SU-DHL-6 (cell line): ENCODE measurements around the gene MERTK.

ENCODE experiments used
- EZH2phosphoT487 ChIP-seq: fragments of 200-600 bp; sonication (generic), shearing (Covaris generic); conservative IDR thresholded peaks from 2 replicates; pipeline ENCODE4 v1.6.1; 2018; ENCODE audit warnings: mild to moderate bottlenecking, antibody characterized with exemption, low read length, moderate library complexity, mixed read lengths
- TF ChIP-seq, protein P1 (sequence below): fragments of 200-600 bp; sonication (generic); IDR thresholded peaks from one replicate; pipeline ENCODE4 v1.5.1; 2017; ENCODE audit warnings: antibody characterized with exemption, mild to moderate bottlenecking, low read length, moderate library complexity; ENCODE audit not compliant: insufficient read depth, poor library complexity, severe bottlenecking

DNA sequence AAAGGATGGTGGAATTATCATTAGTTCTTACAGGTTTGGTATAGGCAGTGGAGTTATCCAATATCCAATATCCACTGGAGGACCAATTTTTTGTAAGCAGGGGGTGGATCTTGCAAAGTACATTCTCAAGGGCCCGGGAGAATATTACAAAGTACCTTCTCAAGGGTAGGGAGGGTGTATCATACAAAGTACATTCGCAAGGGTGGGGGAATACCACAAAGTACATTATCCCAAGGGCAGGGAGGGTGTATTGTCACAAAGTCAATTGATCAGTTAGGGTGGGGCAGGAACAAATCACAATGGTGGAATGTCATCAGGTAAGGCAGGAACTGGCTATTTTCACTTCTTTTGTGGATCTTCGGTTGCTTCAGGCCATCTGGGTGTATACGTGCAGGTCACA lies 101.4 kb downstream of the MERTK start:
- TF ChIP-seq, protein P1, sequence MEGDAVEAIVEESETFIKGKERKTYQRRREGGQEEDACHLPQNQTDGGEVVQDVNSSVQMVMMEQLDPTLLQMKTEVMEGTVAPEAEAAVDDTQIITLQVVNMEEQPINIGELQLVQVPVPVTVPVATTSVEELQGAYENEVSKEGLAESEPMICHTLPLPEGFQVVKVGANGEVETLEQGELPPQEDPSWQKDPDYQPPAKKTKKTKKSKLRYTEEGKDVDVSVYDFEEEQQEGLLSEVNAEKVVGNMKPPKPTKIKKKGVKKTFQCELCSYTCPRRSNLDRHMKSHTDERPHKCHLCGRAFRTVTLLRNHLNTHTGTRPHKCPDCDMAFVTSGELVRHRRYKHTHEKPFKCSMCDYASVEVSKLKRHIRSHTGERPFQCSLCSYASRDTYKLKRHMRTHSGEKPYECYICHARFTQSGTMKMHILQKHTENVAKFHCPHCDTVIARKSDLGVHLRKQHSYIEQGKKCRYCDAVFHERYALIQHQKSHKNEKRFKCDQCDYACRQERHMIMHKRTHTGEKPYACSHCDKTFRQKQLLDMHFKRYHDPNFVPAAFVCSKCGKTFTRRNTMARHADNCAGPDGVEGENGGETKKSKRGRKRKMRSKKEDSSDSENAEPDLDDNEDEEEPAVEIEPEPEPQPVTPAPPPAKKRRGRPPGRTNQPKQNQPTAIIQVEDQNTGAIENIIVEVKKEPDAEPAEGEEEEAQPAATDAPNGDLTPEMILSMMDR = no peak
- TF ChIP-seq EZH2phosphoT487 = no peak
